Measurements from ENCODE around the gene POLQ.
"Not testable (repeated sequence)": the region's sequence is repeated elsewhere in the genome, so short reads cannot be mapped to it uniquely, and the experiment has no call there.

Gene POLQ

DNA sequence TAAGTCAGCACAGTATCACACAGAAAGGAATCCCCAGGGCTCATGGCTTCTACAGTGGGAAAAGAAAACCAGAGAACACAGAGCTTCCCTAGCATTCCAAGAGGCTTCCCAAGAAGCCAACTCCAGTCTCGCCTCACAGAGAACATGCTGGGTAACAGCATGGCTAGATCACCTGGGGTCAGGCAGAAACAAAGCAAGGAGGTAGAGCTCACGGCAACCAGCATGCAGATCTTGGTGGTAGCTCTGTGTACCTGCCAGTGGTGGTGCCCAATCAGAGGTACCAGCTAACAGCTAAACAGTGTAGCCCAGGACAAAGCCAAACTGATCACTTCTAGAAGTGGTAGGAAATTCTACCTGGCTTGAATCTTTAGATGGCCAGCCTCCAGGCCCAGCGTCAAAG, 31.3 kb downstream of the POLQ start:
- DNase-seq (ENCODE audit: low read depth in 2 of 2), result no peak

DNA sequence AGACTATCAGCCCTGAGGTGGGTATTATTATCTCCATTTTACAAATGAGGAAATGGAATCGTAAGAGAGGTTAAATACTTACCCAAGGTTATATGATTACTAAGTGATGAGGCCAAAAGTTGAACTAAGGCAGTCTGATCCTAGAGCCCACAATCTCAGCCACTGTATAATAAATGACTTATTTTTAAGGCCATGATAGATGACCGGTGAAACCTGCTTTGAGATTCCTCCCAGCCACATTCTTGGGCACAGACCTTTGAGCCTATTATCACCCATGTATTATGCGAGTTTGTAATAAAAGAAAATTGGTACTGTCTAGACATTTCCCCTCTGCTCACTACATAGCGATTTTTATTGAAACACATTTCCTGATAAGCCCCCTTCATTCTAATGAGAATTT, 37.4 kb downstream of the POLQ start:
- DNase-seq (ENCODE audit: low read depth in 2 of 2), result no peak

DNA sequence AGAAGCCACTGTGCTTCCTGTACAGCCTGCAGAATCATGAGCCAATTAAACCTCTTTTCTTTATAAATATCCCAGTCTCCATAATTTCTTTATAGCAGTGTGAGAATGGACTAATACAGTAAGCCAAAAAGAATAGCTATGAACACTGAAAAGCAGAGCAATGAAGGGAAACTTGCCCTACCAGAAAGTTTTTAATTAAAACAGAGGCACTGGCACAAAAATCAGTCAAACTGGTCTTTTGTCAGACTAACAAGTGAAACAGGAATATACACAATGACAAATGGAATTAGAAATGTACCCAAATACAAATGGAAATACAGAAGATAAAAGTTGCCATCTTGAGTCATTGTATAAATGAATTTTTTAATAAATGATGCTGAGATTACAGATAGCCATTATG, 40.5 kb downstream of the POLQ start:
- no peak for DNase-seq (ENCODE audit: low read depth in 2 of 2)

DNA sequence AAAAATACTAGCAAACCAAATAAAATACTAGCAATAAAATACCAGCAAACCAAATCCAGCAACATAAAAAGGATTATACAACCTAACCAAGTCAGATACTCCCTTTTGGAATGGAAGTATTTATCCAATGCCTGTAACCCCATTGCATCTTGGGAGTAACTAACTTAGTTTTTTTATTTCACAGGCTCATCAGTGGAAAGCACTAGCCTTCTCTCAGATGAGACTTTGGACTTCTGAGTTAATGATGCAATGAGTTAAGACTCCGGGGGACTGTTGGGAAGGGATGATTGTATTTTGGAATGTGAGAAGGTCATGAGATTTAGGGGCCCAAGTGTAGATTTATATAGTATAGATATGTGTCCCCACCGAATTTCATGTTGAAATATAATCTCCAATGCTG, 41.2 kb downstream of the POLQ start:
- no peak for DNase-seq (ENCODE audit: low read depth in 2 of 2)

DNA sequence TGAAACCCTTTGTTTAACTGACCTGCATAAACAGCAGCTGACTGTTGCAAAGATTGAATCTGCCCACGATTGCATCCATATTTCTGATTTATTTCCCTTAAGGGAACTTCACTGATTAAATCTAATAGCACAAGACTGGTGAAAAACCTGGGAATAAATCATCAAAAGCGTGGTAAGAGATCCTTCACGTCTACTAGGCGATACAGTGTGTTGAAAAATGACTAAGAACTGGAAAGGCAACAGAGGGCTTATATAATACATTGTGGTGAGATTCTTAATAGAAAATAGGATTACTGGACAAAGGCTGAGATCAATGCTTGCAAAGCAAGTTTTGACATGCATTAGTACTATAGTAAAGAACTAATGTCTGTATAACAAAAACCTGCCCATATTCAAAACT, 49.0 kb downstream of the POLQ start:
- no peak for DNase-seq (ENCODE audit: low read depth in 2 of 2)

DNA sequence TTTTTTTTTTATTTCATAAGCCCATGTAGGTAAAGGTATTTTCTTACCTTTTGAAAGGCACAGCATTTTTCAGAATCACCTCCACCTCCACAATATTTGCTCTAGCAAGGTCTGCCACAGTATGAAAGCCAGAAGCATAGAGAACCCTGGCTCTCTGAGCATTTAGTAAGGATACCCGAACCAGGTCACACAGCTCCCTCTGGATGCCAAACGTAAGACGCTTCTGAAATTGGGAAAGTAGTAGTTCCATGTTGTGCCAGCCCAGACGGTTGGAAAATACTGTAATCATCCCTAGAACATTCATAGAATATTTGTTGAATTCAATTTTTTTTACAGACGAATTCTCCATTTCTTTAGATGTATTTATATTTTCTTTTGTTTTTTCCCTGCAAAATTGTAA, 52.4 kb downstream of the POLQ start:
- no peak for DNase-seq (ENCODE audit: low read depth in 2 of 2)

DNA sequence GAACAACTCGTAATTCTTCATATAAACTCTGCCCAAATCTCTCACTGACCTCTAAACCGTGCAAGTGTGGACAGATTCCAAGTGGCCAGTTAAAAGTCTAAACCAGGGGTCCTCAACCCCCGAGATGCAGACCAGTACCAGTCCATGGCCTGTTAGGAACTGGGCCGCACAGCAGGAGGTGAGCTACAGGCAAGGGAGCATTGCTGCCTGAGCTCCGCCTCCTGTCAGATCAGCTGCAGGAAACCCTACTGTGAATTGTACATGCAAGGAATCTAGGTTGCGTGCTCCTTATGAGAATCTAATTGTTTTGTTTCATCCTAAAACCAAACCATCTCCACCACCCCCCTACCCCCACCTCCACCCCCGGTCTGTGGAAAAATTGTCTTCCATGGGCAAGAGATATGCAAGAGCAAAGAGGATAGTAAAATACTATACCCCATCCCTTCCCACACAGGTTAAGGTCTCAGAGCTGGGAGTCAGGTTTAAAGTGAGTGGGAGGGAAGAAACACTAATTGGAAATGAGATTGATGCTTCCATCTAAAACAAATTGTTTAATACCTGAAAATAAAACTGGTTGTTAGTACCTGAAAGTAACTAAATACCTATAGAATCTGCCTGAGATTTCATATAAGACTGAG, 54.0 kb downstream of the POLQ start:
- DNase-seq (ENCODE audit: low read depth in 2 of 2), result no peak

DNA sequence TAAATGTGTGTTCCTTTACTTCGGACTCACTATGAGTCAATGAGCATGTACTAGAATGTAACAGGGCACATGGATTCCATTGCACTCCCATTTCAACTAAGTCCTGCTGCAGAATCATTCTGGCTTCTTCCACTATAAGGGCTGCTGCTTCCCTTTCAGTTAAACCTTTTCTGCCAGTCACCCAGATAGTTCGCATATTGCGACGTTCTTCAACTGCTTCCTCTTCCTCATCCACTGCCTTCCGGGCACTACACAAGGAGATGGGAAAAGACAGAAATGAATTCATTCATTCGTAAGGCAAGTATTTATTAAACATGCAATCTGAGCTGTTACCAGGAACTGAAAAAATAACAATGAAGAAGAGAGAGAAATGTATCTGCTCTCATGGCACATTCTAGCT, 55.6 kb downstream of the POLQ start:
- no peak for DNase-seq (ENCODE audit: low read depth in 2 of 2)

DNA sequence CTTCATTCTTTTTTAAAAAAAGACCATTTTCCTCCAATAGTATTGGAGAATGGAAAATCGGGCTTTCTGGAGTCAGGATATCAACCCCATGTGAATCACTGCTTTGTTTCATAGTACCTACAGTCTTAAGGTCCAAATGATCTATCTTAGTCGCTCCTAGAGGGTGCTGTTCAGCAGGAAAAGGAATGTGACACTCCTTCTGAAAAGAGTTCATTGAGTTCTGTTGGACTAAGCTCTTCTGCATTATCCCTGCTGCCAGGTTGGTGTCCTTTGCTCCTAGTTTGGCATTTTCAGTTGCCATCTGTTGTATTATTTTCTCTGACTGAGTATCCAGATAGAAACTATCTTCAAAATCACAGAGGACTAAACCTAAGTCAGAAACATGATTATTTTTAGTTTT, 57.2 kb downstream of the POLQ start:
- DNase-seq (ENCODE audit: low read depth in 2 of 2), result no peak

DNA sequence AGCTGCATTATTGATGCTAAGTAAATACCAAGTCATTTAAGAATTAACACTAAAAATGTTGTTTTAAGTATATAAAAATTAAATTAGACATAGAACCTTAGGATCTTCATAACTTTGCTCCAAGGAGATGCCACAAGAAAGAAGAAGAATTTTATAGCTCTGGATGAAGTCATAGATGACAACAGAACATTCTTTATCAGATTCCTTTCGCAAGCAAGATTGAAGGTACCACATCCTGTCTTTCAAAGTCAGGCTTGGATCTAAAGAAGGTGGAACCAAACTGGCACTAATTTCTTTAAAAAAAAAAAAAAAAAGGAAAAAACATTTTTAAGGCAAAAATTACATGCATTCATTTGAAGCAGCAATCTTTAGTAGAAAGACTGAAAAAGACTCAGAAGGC, 62.5 kb downstream of the POLQ start:
- DNase-seq (ENCODE audit: low read depth in 2 of 2), result no peak

DNA sequence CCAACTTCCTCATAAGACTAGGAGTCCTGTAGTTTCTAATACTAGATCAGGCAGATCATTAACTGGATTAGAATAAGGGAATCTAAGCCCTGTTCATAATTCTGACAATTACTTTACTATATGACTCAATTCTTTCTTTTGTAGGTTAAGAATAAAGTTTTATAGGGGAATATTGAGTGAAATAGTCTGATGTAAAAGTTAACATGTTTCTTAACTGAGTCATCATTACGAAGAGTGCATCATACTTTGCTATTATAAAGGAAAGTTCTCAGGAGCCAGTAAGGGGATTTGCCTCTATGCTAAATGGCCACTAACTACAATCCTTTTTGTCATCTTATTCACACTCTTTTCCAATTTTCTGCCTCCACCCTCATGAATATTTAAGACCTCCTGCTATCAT, 63.1 kb downstream of the POLQ start:
- DNase-seq (ENCODE audit: low read depth in 2 of 2), result no peak

DNA sequence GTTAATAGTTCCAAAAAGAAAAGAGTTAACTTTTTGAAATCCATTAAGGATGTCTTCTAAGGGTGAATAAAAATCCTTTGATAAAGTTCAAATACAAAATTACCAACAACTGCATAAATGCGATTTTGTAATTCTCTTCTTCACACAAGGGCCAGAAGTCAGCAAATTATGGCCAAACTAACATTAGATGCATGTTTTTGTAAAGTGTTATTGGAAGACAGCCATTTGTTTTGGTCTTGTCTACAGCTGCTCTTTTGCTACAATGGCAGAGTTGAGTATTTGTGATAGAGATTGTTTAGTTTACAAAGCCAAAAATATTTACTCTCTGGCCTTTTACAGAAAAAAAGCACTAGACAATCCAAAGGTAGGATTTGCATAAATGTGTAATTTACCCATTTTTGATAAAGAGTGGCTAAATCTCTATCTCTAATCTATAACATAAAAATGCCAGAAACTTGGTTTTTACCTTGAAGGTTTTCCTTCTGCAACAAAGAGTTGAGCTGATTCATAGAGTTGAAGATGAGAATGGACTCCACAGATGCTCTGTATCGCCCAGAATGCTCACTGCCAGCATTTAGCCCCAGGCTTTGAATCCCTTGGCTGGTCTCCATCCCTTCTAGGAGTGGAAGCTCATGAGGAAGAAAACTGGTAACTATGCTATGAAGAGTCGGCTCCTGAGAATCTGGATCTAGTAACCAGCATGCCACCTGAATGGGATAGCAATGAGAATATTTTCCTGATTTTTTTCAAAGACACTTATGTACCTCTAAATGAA, 64.5 kb downstream of the POLQ start:
- DNase-seq (ENCODE audit: low read depth in 2 of 2), result no peak

DNA sequence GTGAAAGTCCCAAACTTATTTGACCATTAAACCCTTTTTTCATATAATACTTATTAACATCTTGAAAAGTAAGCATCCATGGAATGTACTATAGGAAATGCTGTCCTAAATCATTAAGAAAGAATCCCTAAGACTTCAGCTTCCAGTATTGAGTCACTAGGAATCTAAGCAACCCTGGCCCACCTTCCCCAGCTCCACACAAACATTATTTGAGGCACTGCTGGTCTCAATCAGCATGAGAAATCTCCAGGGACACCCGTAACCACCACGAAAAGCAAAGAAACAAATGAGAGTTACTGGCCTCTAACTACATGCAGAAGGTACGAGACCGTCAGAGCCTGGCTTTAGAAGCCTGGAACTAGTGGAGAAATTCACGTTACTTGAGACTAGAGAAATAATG, 68.2 kb downstream of the POLQ start:
- no peak for DNase-seq (ENCODE audit: low read depth in 2 of 2)

DNA sequence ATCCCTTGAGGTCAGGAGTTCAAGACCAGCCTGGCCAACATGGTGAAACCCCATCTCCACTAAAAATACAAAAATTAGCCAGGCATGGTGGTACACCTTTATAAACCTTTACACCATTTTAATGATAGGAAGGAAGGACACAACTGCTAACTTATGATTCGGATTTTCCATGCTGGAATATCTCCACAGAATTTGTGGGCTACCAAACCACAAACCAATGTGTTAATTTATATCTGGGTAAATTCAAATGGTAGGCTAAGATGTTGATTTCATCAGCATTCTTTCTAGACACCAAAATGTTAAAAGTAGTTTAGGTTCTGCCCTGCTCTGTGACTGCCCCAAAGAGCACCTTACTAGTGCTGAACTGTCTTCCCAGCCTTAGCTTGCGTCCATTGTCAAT, 72.8 kb downstream of the POLQ start:
- DNase-seq (ENCODE audit: low read depth in 2 of 2), result no peak

DNA sequence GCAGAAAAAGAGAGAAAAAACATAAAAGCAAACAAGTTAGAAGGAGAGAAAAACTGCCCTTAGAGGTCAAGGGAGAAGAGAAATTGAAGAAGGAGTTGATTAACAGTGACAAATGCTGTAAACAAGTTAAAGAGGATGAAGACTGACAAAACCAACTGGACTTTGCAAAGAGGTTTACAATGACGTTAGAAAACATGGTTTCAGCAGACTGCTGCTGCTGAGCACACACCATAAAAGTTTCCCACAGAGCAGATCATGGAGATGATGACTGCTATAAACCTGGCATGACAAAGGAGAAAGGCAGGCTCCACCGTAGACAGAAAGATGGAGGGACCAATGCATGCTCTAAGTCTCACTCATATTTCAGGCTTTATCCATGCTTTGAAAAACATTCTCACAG, 78.7 kb downstream of the POLQ start:
- no peak for DNase-seq (ENCODE audit: low read depth in 2 of 2)

DNA sequence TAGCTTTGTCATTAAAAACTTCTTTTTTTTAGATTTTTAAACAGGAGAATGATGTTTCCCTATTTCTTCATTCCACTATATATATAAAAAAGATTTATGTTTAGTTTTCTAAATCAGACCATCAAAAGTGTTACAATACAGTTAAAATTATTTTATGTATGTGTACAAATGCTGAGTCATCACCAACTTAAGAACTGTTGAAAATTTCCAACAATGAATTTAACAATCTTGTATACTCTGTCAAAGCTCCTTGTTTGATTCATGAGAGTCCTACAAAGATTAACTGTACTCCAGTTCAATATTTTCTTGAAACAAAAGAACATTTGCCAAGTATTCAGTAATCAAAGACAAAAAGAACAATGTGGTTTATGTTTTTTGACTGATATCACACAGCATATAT, 82.0 kb downstream of the POLQ start:
- DNase-seq (ENCODE audit: low read depth in 2 of 2), result no peak

DNA sequence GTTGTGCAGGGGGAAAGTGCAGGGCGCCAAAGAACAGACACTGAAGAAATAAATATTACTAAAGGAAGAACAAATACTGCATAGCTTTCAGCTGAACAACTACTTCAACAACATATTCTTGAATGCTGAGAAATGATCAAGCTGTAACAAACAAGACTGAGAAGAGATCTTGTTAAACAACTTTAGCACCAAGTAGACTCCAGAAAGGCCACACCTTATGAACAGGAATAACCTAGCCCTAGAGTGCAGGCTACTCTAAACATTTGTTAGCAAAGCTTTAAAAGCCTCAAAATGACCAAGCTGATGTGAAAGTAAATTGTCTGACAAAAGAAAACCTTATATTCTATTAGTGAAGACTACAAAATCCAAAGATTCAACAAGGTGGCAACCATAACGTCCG, 83.2 kb downstream of the POLQ start:
- DNase-seq (ENCODE audit: low read depth in 2 of 2), result no peak

DNA sequence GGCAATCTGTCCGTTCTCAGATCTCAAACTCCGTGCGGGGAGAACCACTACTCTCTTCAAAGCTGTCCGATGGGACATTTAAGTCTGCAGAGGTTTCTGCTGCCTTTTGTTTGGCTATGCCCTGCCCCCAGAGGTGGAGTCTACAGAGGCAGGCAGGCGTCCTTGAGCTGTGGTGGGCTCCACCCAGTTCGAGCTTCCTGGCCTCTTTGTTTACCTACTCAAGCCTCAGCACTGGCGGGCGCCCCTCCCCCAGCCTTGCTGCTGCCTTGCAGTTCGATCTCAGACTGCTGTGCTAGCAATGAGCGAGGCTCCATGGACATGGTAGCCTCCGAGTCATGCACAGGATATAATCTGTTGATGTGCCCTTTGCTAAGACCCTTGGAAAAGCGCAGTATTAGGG, 94.0 kb downstream of the POLQ start:
- not testable (repeated sequence) for DNase-seq (ENCODE audit: low read depth in 2 of 2)

DNA sequence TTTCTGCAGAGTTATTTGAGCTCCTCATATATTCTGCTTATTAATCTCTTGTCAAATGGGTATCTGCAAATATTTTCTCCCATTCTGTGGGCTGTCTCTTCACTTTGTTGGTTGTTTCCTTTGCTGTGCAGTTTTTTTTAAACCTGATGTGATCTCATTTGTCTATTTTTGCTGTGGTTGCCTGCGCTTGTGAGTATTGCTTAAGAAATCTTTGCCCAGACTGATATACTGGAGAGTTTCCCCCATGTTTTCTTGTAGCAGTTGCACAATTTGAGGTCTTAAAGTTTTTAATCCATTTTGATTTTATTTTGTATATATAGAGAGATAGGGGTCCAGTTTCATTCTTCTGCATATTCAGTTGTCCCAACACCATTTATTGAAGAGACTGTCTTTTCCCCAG, 102.3 kb downstream of the POLQ start:
- DNase-seq (ENCODE audit: low read depth in 2 of 2), result no peak

DNA sequence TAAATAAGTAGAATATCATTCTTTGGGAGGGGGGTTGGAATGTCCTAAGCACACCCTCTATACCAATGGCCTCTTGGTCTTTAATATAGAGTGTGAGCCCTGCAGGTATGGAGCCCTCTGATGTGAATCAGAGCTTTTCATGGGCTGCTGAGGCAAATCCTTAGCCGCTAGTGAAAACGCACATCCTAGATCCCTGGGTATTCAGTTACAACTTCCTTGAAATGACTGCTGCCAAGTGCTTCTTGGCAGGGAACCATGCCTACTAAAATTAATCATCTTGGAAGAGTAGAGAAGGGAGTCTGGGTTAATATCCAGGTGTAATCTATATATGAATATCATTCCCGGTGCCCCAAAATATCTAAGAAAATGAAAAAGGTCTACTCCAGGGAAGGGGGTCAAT, 109.1 kb downstream of the POLQ start:
- no peak for DNase-seq (ENCODE audit: low read depth in 2 of 2)

DNA sequence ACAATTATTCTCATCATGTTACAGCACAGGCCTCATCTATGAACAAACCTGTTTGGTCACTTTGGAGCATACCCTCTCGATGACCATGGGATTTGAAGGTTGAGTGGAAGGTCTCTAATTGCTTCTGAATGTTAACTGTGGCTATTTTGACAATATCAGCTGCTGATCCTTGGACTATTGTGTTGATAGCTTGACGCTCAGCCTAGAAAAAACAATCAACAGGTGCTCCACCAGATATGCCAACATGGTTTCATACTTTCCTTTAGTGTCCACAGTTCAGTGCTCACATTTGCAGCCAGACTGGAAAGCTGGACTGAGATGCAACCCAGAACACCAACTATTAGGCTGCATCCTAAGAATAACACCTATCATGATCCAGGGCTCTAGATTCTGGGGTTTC, 109.7 kb downstream of the POLQ start:
- DNase-seq (ENCODE audit: low read depth in 2 of 2), result no peak

DNA sequence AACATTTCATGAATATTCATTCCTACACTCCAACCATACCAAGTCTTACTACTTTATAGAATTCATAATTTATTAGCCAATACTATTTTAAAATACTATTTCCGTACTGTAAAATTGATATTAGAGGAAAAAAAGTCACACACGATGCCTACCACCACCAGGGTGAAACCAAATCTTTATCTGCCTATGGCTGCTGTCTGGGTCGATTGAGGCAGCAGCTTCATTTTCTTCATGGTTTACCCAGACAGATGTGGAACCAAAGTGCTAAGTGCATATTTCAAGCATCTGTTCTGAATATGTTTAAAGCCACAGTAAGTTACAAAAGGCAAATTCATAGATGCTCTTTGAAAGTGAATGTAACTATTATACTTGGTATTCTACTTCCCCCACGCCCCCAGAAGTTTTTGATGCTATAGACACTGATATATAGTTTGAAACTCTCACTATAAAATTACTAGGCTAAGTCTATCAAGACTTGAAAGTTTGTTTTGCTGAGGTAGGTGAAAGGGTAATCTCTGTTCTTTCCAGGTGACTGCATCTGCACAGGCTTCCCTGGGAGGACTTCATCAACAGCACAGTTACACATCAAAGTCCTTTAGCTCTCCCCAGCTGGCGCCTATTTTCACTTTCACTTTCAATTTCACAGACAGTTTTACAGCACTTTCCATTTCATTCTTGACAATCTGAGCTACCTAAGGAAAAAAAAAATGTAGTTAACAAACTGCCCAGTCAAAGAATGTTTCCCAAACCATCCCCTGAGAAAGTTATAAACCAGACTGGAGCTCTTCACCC, 113.9 kb downstream of the POLQ start:
- peak in 1 of 2 donors; percentile 14 for DNase-seq (ENCODE audit: low read depth in 2 of 2)

DNA sequence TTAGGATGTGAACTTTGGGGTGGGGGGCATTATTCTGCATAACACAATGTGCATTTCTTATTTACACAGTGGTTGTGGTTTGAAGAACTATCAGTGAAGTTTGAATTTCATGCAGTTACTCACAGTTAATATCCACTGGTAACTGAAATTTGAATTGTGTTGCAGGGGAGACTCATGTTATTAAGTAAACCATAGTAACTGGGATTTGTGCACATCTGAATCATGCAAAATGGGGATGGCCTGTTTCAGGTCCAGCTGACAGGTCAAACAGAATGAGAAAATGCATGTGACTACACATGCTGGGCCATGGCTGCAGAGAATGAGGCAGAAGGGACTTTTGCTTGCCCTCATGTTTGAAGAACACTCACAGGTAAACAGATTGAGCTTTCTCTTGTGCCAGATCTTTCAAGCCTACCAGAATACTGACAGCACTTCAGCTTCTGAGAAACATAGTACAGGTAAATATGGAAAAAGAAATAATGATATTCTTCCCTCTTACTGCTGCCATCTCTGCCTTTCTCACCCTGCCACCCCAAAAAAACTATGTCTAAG, 115.0 kb downstream of the POLQ start:
- DNase-seq (ENCODE audit: low read depth in 2 of 2), result no peak

Data from stimulated activated CD8-positive, alpha-beta memory T cell treated with anti-CD3 and anti-CD28 coated beads, Interleukin-7, amount 100 ng/mL, for 1 hour (primary cell).